H9 (cell line): ENCODE measurements around the gene B3GNT5. TPM values are rescaled to one million over a fixed set of nuclear protein-coding genes. Genes with fewer than 3 reads are reported as not detected.

ENCODE experiments used
- DNase-seq: peaks from one replicate; pipeline ENCODE4 v3.0.0-alpha.2; 2017
- H2AFZ ChIP-seq: one replicate; pipeline ENCODE4 v1.6.1; 2013; ENCODE audit warnings: mild to moderate bottlenecking, low read length, control low read depth, moderate library complexity
- H2AK5ac ChIP-seq: 2 replicates; pipeline ENCODE4 v1.6.1; 2013; ENCODE audit warnings: low read length, control low read depth, mixed read lengths; ENCODE audit not compliant: insufficient read length
- H2BK120ac ChIP-seq: one replicate; pipeline ENCODE4 v1.6.1; 2013; ENCODE audit warnings: low read depth, mild to moderate bottlenecking, low read length, control low read depth, inconsistent platforms; ENCODE audit not compliant: poor library complexity, severe bottlenecking
- H2BK12ac ChIP-seq: 2 replicates; pipeline ENCODE4 v1.6.1; 2013; ENCODE audit warnings: low read length, control low read depth, mixed read lengths, low read depth; ENCODE audit not compliant: insufficient read length
- H2BK15ac ChIP-seq: 2 replicates; pipeline ENCODE4 v1.6.1; 2013; ENCODE audit warnings: low read depth, low read length, control low read depth
- H2BK20ac ChIP-seq: one replicate; pipeline ENCODE4 v1.6.1; 2013; ENCODE audit warnings: low read depth, mild to moderate bottlenecking, low read length, control low read depth, inconsistent platforms; ENCODE audit not compliant: poor library complexity, severe bottlenecking
- H2BK5ac ChIP-seq: 2 replicates; pipeline ENCODE4 v1.6.1; 2013; ENCODE audit warnings: low read length, control low read depth, mixed read lengths; ENCODE audit not compliant: insufficient read length
- H3K14ac ChIP-seq: 2 replicates; pipeline ENCODE4 v1.6.1; 2013; ENCODE audit warnings: low read length, control low read depth; ENCODE audit not compliant: insufficient read depth
- H3K18ac ChIP-seq: 2 replicates; pipeline ENCODE4 v1.6.1; 2013; ENCODE audit warnings: low read depth, mild to moderate bottlenecking, mixed read lengths, low read length, control low read depth; ENCODE audit not compliant: insufficient read length
- H3K23ac ChIP-seq: 2 replicates; pipeline ENCODE4 v1.6.1; 2013; ENCODE audit warnings: low read length, control low read depth, mixed read lengths, low read depth; ENCODE audit not compliant: insufficient read length
- H3K23me2 ChIP-seq: 2 replicates; pipeline ENCODE4 v1.6.1; 2013; ENCODE audit warnings: low read depth, mild to moderate bottlenecking, mixed read lengths, low read length, control low read depth; ENCODE audit not compliant: insufficient read length, poor library complexity, severe bottlenecking
- H3K27ac ChIP-seq: 2 replicates; pipeline ENCODE4 v1.5.1; 2013; ENCODE audit warnings: low read length, control low read depth, mixed read lengths, low read depth; ENCODE audit not compliant: insufficient read length
- H3K27me3 ChIP-seq: 2 replicates; pipeline ENCODE4 v1.6.1; 2013; ENCODE audit warnings: low read length, control low read depth, inconsistent platforms; ENCODE audit not compliant: insufficient read depth
- H3K4ac ChIP-seq: 2 replicates; pipeline ENCODE4 v1.6.1; 2013; ENCODE audit warnings: low read depth, mild to moderate bottlenecking, control low read depth, inconsistent platforms, low read length, moderate library complexity
- H3K4me1 ChIP-seq: 2 replicates; pipeline ENCODE4 v1.6.1; 2013; ENCODE audit warnings: low read length, control low read depth, inconsistent platforms; ENCODE audit not compliant: insufficient read depth
- H3K4me2 ChIP-seq: 2 replicates; pipeline ENCODE4 v1.6.1; 2013; ENCODE audit warnings: low read length, control low read depth, mixed read lengths; ENCODE audit not compliant: insufficient read length, insufficient read depth
- H3K56ac ChIP-seq: 2 replicates; pipeline ENCODE4 v1.6.1; 2013; ENCODE audit warnings: low read depth, mild to moderate bottlenecking, mixed read lengths, low read length, control low read depth; ENCODE audit not compliant: insufficient read length
- H3K79me1 ChIP-seq: 2 replicates; pipeline ENCODE4 v1.6.1; 2013; ENCODE audit warnings: low read depth, mild to moderate bottlenecking, moderate library complexity, low read length, control low read depth, inconsistent platforms; ENCODE audit not compliant: insufficient read depth, poor library complexity, severe bottlenecking
- H3K79me2 ChIP-seq: 2 replicates; pipeline ENCODE4 v1.6.1; 2013; ENCODE audit warnings: low read length, control low read depth, inconsistent platforms; ENCODE audit not compliant: insufficient read depth
- H3K9ac ChIP-seq: 2 replicates; pipeline ENCODE4 v1.6.1; 2013; ENCODE audit warnings: low read length, control low read depth, mixed read lengths; ENCODE audit not compliant: insufficient read length; ENCODE audit errors: extremely low read depth
- H3K9me3 ChIP-seq: one replicate; pipeline ENCODE4 v1.6.1; 2013; ENCODE audit warnings: low read depth, low read length, inconsistent platforms; ENCODE audit not compliant: control insufficient read depth
- H3T11ph ChIP-seq: one replicate; pipeline ENCODE4 v1.6.1; 2013; ENCODE audit warnings: mild to moderate bottlenecking, low read length, control low read depth, inconsistent platforms
- H4K20me1 ChIP-seq: one replicate; pipeline ENCODE4 v1.6.1; 2013; ENCODE audit not compliant: control insufficient read depth, insufficient read length, insufficient read depth
- H4K5ac ChIP-seq: 2 replicates; pipeline ENCODE4 v1.6.1; 2013; ENCODE audit warnings: low read depth, mild to moderate bottlenecking, mixed read lengths, low read length, control low read depth; ENCODE audit not compliant: insufficient read length
- H4K8ac ChIP-seq: replicated peaks from 2 replicates; pipeline ENCODE4 v1.6.1; 2013; ENCODE audit warnings: low read length, control low read depth, mixed read lengths, low read depth; ENCODE audit not compliant: insufficient read length
- H4K91ac ChIP-seq: 2 replicates; pipeline ENCODE4 v1.6.1; 2013; ENCODE audit warnings: low read depth, mild to moderate bottlenecking, moderate library complexity, mixed read lengths, low read length, control low read depth; ENCODE audit not compliant: insufficient read length
- H3K27ac Mint-ChIP-seq, 3 experiments: 2 replicates in 2 of 3; 3 replicates in 1 of 3; pipeline ENCODE4 v1.8.0; 2020 to 2021; ENCODE audit warnings: mixed read lengths in 3 of 3, mild to moderate bottlenecking in 1 of 3, moderate library complexity in 1 of 3
- H3K27me3 Mint-ChIP-seq: 2 replicates; pipeline ENCODE4 v1.8.0; 2021; ENCODE audit warnings: low read depth, mild to moderate bottlenecking, moderate library complexity, mixed read lengths
- H3K36me3 Mint-ChIP-seq, 3 experiments: 2 replicates in 2 of 3; 3 replicates in 1 of 3; pipeline ENCODE4 v1.8.0; 2020 to 2021; ENCODE audit warnings: low read depth in 3 of 3, mixed read lengths in 3 of 3; ENCODE audit not compliant: insufficient read depth in 1 of 3
- H3K4me1 Mint-ChIP-seq, 2 experiments: 2 replicates each; pipeline ENCODE4 v1.8.0; 2020; ENCODE audit warnings: mixed read lengths in 2 of 2
- H3K4me3 Mint-ChIP-seq, 2 experiments: 2 replicates in 1 of 2; 3 replicates in 1 of 2; pipeline ENCODE4 v1.8.0; 2020 to 2021; ENCODE audit warnings: mild to moderate bottlenecking in 2 of 2, mixed read lengths in 2 of 2, moderate library complexity in 1 of 2
- H3K9me3 Mint-ChIP-seq, 2 experiments: 2 replicates in 1 of 2; 3 replicates in 1 of 2; pipeline ENCODE4 v1.8.0; 2020; ENCODE audit warnings: mild to moderate bottlenecking in 2 of 2, mixed read lengths in 2 of 2, moderate library complexity in 1 of 2
- WGBS: extraction: QIAGEN DNeasy Blood & Tissue Kit; methylation state at CpG from one replicate; pipeline ENCODE4 v1.1.7; 2013; ENCODE audit warnings: missing lambda C conversion rate, low lambda C conversion rate, mixed read lengths; ENCODE audit not compliant: insufficient read length; ENCODE audit errors: extremely low coverage; 5-methylcytosine and 5-hydroxymethylcytosine counted together
- total RNA-seq: library from RNA; stranded (reverse); gene quantifications from 2 replicates; pipeline ENCODE4 v1.2.1, GENCODE V29; 2021
- TF ChIP-seq, protein P1 (sequence below): fragments of 200-600 bp; sonication (generic); conservative IDR thresholded peaks from 3 replicates; pipeline ENCODE4 v1.8.0; 2021; ENCODE audit warnings: antibody characterized with exemption, mild to moderate bottlenecking

The B3GNT5 gene
- total RNA-seq, 1 experiment from 2014 or later: 7.3 TPM

DNA sequence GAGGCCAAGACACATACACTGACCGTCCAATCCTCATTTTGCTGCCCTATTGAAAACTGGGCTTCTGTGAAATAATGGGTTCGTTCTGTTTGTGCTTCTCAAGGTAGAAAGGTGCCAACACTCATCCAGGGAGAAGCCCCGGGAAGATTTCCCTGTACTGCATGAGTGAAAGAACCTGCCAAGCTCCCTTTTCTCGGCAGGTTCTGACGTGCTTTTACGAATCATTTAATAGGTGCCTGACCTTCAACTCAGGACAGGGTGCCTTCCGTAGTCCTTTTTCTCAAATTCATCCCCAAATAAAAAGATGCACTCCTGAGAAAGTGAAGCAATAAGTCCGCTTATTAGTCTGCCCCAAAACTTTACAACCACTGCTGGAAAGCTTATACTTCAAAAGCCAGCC is 64.2 kb downstream of the B3GNT5 start:
- H2AFZ ChIP-seq: no peak overlapping the region
- no peaks in the 10 kb centered on the region for H3K4me1 ChIP-seq
- H3K9me3 Mint-ChIP-seq: no peaks in the 10 kb centered on the region
- DNase-seq: no peak
- no peak overlapping the region for H4K91ac ChIP-seq
- H3K4me3 Mint-ChIP-seq: no peak overlapping the region
- no peak overlapping the region for H4K5ac ChIP-seq
- H2BK15ac ChIP-seq: no peak overlapping the region
- no peak overlapping the region for H3K4ac ChIP-seq
- H2BK120ac ChIP-seq: no peak overlapping the region
- peaks cover 15 to 21% of the 10 kb centered on the region in 2 experiments for H3K4me1 Mint-ChIP-seq
- H3K18ac ChIP-seq: no peak overlapping the region
- H2BK12ac ChIP-seq: no peak overlapping the region
- H3K27me3 Mint-ChIP-seq: no peaks in the 10 kb centered on the region
- no peaks in the 10 kb centered on the region for H3K27me3 ChIP-seq
- peak overlapping the region in 1 of 3 experiments; percentile 49; a peak in 1 of 7 replicates for H3K27ac Mint-ChIP-seq
- H3K23me2 ChIP-seq: no peaks in the 10 kb centered on the region
- H3K4me2 ChIP-seq: no peak overlapping the region
- H4K20me1 ChIP-seq: no peaks in the 10 kb centered on the region
- no peak overlapping the region for H2BK5ac ChIP-seq
- no peak overlapping the region for H3K23ac ChIP-seq
- H3K36me3 Mint-ChIP-seq: no peaks in the 10 kb centered on the region; a peak in 1 of 7 replicates
- no peak overlapping the region for H3K9ac ChIP-seq
- H3K56ac ChIP-seq: no peak overlapping the region
- H3K79me2 ChIP-seq: no peaks in the 10 kb centered on the region
- no peak overlapping the region for H3K14ac ChIP-seq
- H2AK5ac ChIP-seq: no peak overlapping the region
- no peak overlapping the region for H3K27ac ChIP-seq
- no peak overlapping the region for H2BK20ac ChIP-seq
- no peak overlapping the region for H4K8ac ChIP-seq
- H3K79me1 ChIP-seq: no peaks in the 10 kb centered on the region
- no peak overlapping the region for H3T11ph ChIP-seq
- H3K9me3 ChIP-seq: no peaks in the 10 kb centered on the region
- WGBS: no CpG with 5 or more reads among the region's 8 CpGs
- TF ChIP-seq, protein P1, sequence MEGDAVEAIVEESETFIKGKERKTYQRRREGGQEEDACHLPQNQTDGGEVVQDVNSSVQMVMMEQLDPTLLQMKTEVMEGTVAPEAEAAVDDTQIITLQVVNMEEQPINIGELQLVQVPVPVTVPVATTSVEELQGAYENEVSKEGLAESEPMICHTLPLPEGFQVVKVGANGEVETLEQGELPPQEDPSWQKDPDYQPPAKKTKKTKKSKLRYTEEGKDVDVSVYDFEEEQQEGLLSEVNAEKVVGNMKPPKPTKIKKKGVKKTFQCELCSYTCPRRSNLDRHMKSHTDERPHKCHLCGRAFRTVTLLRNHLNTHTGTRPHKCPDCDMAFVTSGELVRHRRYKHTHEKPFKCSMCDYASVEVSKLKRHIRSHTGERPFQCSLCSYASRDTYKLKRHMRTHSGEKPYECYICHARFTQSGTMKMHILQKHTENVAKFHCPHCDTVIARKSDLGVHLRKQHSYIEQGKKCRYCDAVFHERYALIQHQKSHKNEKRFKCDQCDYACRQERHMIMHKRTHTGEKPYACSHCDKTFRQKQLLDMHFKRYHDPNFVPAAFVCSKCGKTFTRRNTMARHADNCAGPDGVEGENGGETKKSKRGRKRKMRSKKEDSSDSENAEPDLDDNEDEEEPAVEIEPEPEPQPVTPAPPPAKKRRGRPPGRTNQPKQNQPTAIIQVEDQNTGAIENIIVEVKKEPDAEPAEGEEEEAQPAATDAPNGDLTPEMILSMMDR: no peak
